KMS-11 (cell line): ENCODE results near the gene NPFFR1.

Experiments used
- H2AFZ ChIP-seq: fragments of 200-600 bp; sonication (generic); 2 replicates; pipeline ENCODE4 v1.6.1; 2016; ENCODE audit warnings: antibody characterized with exemption, mixed run types, low read depth
- H3K27ac ChIP-seq: fragments of 200-600 bp; sonication (generic); 2 replicates; pipeline ENCODE4 v1.6.1; 2016; ENCODE audit warnings: mild to moderate bottlenecking, mixed run types
- H3K27me3 ChIP-seq: fragments of 200-600 bp; sonication (generic); 2 replicates; pipeline ENCODE4 v1.6.1; 2017; ENCODE audit warnings: mild to moderate bottlenecking, low read depth, mixed run types, moderate library complexity; ENCODE audit not compliant: insufficient read depth
- H3K36me3 ChIP-seq: fragments of 200-600 bp; sonication (generic); 2 replicates; pipeline ENCODE4 v1.6.1; 2017; ENCODE audit warnings: mild to moderate bottlenecking, mixed run types; ENCODE audit not compliant: insufficient read depth
- H3K4me1 ChIP-seq: fragments of 200-600 bp; sonication (generic); 2 replicates; pipeline ENCODE4 v1.6.1; 2016; ENCODE audit warnings: mild to moderate bottlenecking, low read depth, mixed run types; ENCODE audit not compliant: poor library complexity, severe bottlenecking
- H3K4me2 ChIP-seq: fragments of 200-600 bp; sonication (generic); 2 replicates; pipeline ENCODE4 v1.7.0; 2016; ENCODE audit warnings: mild to moderate bottlenecking, mixed run types
- H3K4me3 ChIP-seq: fragments of 200-600 bp; sonication (generic); IDR thresholded peaks from 2 replicates; pipeline ENCODE4 v1.6.1; 2017; ENCODE audit warnings: low read depth, low read length, mixed read lengths; ENCODE audit not compliant: insufficient read depth
- H3K79me2 ChIP-seq: fragments of 200-600 bp; sonication (generic); 2 replicates; pipeline ENCODE4 v1.6.1; 2016; ENCODE audit warnings: low read depth, mixed run types; ENCODE audit not compliant: insufficient read depth
- H3K9ac ChIP-seq: fragments of 200-600 bp; sonication (generic); 2 replicates; pipeline ENCODE4 v1.6.1; 2016; ENCODE audit warnings: mild to moderate bottlenecking, mixed run types
- H4K20me1 ChIP-seq: fragments of 200-600 bp; sonication (generic); 2 replicates; pipeline ENCODE4 v1.6.1; 2016; ENCODE audit warnings: mild to moderate bottlenecking, mixed run types; ENCODE audit not compliant: insufficient read depth
- TF ChIP-seq, protein P1 (sequence below): fragments of 200-600 bp; sonication (generic); conservative IDR thresholded peaks from 2 replicates; pipeline ENCODE4 v1.6.1; 2017; ENCODE audit warnings: low read depth, mild to moderate bottlenecking, antibody characterized with exemption, low read length, moderate library complexity, mixed read lengths

NPFFR1 gene

GRCh38 chr10:70312249-70312648 lies 28.4 kb upstream of the NPFFR1 start:
- H3K4me1 ChIP-seq = no peaks in the 10 kb centered on the region
- no peak overlapping the region for H3K4me3 ChIP-seq
- H3K9ac ChIP-seq = no peak overlapping the region

GRCh38 chr10:70311698-70312097 lies 27.9 kb upstream of the NPFFR1 start:
- Histone ChIP-seq H3K4me1 (no peaks in the 10 kb centered on the region), H3K27me3 (no peaks in the 10 kb centered on the region), H3K9ac (no peak overlapping the region), H3K36me3 (no peaks in the 10 kb centered on the region), H3K79me2 (no peaks in the 10 kb centered on the region), H4K20me1 (no peaks in the 10 kb centered on the region), H2AFZ (no peak overlapping the region), H3K4me3 (no peak overlapping the region), H3K27ac (no peak overlapping the region), H3K4me2 (no peak overlapping the region)
- TF ChIP-seq, protein P1, sequence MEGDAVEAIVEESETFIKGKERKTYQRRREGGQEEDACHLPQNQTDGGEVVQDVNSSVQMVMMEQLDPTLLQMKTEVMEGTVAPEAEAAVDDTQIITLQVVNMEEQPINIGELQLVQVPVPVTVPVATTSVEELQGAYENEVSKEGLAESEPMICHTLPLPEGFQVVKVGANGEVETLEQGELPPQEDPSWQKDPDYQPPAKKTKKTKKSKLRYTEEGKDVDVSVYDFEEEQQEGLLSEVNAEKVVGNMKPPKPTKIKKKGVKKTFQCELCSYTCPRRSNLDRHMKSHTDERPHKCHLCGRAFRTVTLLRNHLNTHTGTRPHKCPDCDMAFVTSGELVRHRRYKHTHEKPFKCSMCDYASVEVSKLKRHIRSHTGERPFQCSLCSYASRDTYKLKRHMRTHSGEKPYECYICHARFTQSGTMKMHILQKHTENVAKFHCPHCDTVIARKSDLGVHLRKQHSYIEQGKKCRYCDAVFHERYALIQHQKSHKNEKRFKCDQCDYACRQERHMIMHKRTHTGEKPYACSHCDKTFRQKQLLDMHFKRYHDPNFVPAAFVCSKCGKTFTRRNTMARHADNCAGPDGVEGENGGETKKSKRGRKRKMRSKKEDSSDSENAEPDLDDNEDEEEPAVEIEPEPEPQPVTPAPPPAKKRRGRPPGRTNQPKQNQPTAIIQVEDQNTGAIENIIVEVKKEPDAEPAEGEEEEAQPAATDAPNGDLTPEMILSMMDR = no peak

More at GRCh38 chr10:70312249-70312648, 28.4 kb upstream of the NPFFR1 start:
- H3K27ac ChIP-seq = no peak overlapping the region
- no peak overlapping the region for H2AFZ ChIP-seq
- no peaks in the 10 kb centered on the region for H3K27me3 ChIP-seq
- no peaks in the 10 kb centered on the region for H4K20me1 ChIP-seq
- no peaks in the 10 kb centered on the region for H3K36me3 ChIP-seq
- H3K79me2 ChIP-seq = no peaks in the 10 kb centered on the region
- H3K4me2 ChIP-seq = no peak overlapping the region
- TF ChIP-seq, protein P1 = no peak

GRCh38 chr10:70309661-70310060 lies 25.9 kb upstream of the NPFFR1 start:
- Histone ChIP-seq H3K4me1 (no peaks in the 10 kb centered on the region), H3K9ac (no peak overlapping the region), H2AFZ (no peak overlapping the region), H3K4me3 (no peak overlapping the region), H3K27ac (no peak overlapping the region), H3K4me2 (no peak overlapping the region), H3K79me2 (no peaks in the 10 kb centered on the region), H4K20me1 (no peaks in the 10 kb centered on the region), H3K36me3 (no peaks in the 10 kb centered on the region), H3K27me3 (no peaks in the 10 kb centered on the region)
- TF ChIP-seq, protein P1 = no peak

- Histone ChIP-seq H3K4me2 (no peak overlapping the region), H3K9ac (no peak overlapping the region), H3K27ac (no peak overlapping the region), H3K27me3 (no peaks in the 10 kb centered on the region), H3K4me3 (no peak overlapping the region), H3K36me3 (no peaks in the 10 kb centered on the region), H3K79me2 (no peaks in the 10 kb centered on the region), H4K20me1 (no peaks in the 10 kb centered on the region), H2AFZ (no peak overlapping the region), H3K4me1 (no peaks in the 10 kb centered on the region)
- TF ChIP-seq, protein P1 = no peak
These were observed 24.6 kb upstream of the NPFFR1 start for GRCh38 chr10:70308121-70309060.
